ENCODE measurements around the gene PTPRA.

PTPRA gene

GRCh38 chr20:3081641-3082040 is 208.4 kb downstream of the PTPRA start:
- DNase-seq: no peak

GRCh38 chr20:3082306-3082951 is 209.1 kb downstream of the PTPRA start:
- peak; percentile 41 for DNase-seq

GRCh38 chr20:3082955-3083952 is 210.0 kb downstream of the PTPRA start:
- no peak for DNase-seq

DNA sequence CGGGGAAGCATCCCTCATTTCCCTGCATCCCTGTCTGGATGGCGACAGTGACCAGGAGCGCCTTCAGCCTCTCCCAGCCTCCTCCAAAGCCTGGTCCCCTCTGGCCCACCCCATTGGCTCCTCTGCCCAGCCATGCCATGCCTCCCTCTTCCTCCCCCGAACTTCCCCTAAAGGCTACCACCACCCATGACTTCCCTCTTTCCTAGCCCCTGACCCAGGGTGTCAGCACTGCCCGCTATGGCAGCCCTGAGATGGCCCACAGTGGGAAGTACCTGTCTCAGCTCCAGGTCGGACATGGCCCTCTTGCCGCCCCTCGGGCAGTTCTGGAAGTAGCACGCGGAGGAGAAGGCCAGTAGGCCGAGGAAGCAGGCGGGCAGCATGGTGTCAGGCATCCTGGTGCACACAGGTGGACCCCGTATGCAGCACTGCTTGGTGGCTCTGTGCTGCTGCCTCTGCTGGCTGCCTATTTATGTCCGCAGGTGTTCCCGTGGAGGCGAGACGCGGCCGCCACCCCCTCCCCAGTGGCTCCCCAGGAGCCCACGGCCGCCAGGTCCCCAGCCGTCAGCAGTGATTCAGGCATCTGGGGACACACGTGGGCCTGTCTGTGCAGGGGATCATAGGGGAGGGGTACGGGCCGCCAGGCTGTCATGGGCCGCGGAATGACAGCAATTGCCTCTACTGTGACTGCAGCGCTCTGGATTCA is 211.2 kb downstream of the PTPRA start, which contains the start of gene AVP:
AVP (minus strand) TSS at position 442 of the 703 bp plus-strand sequence; CDS start at position 392, 50 bp downstream.
- DNase-seq: no peak

GRCh38 chr20:3084986-3085360 is 211.7 kb downstream of the PTPRA start:
- DNase-seq: no peak

GRCh38 chr20:3085571-3086072 is 212.3 kb downstream of the PTPRA start:
- no peak for DNase-seq

DNA sequence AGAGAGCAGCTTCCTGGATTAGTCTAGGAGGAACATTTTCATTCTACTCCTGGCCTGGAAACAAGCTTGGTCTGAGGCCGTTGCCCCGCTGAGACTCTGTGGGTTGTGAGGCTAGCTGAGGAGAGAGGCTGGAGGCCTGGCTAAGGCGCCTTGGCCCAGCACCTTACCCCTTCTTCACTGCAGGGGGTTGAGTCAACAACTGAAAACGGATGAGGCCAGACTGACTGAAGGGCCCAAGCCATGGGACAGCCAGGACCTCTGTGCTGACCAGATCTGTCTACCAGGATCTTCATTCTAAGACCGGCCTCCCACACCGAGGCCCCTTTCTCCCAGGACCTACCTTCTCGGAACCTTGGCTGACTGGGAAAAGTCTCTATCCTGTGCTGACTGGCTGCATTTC is 214.8 kb downstream of the PTPRA start:
- no peak for DNase-seq
